GM18505 (cell line): ENCODE results near the gene ARF1.

ENCODE experiments used
- ATAC-seq: cut with Tn5 transposase; IDR thresholded peaks from one replicate; pipeline ENCODE4 v1.9.1; 2021; ENCODE audit not compliant: unreplicated experiment
- POLR2A ChIP-seq: IDR thresholded peaks from 4 replicates; pipeline ENCODE4 v1.6.1; 2011; ENCODE audit warnings: borderline replicate concordance; ENCODE audit not compliant: insufficient read depth, insufficient read length; ENCODE audit errors: extremely low read depth

The ARF1 gene

DNA sequence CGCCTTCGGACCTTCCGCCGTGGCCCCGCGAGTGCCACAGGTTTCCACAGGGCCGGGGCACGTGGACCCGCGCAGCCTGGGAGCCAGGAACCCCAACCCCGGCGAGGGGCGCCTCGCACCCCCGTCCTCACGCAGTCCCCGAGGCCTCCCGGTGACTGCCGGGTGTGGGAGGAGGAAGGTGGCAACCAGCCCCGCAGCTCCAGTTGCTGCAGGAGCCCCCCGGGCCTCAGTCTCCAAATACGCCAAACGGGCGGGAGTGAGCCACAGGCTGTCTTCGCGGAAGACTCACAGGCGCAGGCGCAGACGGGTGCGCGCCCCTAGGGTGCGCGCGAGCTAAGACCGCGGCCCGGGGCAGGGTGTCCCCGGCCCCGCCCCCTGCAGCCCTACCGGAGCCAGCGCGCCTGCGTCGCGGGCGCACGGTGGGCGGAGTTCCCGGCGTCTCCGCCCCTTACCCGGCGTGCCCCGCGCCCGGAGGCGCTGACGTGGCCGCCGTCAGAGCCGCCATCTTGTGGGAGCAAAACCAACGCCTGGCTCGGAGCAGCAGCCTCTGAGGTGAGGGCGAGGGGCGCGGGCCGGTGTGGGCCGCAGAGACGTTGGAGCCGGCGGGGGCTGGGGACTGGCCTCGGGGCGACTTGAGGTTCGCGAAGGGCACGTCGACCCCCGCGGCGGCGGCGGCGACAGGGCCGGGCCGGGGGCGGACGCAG, at the start of gene ARF1:
TSS of gene ARF1 (plus strand) at position 495 of the 704 bp plus-strand sequence. CDS start 14,407 bp downstream, outside the sequence.
- TF ChIP-seq POLR2A: peak; percentile 92
- ATAC-seq: peak; percentile 82

DNA sequence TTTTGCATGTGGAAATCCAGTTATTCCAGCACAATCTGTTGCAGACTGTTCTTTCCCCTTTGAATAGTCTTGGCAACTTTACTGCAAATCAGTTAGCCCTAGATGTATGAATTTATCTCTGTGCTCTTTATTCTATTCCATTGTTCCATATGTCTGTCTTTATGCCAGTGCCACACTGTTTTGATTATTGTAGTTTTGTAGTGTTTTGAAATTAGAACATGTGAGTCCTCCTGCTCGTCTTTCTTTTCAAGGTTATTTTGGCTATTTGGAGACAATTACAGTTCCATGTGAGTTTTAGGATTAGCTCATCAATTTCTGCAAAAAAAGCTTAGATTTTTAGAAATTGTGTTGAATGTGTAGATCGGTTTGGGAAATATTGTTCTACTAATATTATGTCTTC, 49.1 kb upstream of the ARF1 start:
- no peak for ATAC-seq
- no peak for TF ChIP-seq POLR2A

DNA sequence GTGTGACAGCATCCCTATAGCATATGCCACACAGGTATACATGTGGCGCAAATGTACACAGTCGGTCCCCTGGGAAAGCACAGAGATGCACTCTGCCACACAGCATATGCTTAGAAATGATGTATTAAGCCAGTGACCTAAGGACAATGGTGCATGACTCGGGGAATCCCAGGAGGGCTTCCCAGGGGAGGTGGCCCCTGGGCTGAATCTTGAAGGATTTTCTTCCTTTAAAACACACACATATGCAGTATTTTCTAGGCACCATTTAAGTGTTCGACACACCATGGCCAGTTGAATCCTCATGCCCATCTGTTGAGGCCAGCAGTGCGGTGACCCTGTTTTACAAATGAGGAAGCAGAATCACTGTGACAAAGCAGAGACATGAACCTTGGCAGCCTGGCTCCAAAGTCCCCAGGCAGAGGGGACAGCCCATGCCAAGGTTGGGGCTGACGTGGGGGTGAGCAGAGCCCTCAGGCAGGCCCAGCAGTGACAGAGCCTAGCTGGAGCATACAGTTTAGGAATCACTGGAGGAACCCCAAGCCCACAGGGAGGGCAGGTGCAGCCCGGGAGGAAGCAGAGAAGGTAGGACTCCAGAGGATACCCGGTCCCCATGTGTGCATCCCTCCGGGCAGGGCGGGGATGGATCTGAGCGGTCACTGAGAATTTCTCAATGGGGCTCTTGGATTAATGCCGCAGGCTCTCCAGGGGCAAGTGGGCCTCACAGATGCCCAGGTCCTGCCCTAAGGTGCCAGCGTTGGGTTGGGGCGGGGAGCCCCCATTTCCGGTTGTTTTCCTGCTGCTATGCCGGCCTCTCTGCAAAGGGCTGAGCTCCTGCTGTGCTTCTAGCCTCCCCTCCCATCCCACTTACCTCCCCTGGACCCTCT, 47.3 kb upstream of the ARF1 start:
- no peak for TF ChIP-seq POLR2A
- ATAC-seq: no peak

DNA sequence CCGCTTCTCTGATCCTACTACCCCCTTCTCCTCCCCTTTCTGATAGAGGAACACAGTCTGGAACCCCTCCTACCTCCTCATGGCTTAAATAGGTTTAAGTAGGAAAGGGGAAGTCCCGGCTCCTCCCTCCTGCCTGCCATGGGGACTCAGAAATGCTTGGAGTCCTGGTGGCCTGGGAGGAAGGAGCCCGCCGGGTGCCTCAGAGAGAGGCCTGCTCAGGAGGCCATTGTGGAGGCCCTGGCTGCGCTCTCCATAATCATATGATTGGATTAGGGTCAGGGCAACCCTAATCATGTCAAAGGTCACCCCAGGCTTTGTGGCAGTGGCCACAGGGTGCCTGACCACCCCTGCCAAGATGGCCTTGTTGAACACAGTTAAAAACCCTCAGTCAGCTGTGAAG, 46.7 kb upstream of the ARF1 start:
- TF ChIP-seq POLR2A: no peak
- no peak for ATAC-seq

DNA sequence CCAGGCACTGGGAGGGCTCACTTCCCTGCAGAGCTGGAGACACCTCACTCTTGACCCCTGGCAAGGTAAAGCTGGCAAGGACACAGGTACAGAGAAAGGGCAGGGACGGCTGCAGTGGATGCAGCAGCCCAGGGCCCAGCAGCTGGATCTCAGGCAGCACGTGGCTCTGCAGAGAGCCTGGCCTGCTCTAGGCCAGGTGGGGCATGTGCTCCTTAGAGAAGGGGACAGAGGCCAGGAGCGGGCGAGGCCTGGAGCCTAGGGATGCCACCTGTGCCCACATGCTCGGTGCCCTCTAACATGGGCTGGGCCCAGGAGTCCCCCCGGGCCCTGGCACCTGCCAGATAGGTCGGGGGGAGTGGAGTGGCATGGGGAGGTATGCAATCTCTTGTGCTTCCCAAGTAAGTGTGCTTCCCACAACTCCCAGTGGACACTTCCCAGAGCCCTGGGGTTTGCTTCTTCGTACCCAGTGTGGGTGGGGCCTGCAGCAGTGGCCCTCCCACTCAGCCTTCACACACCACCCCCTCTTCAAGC, 45.7 kb upstream of the ARF1 start:
- no peak for ATAC-seq
- no peak for TF ChIP-seq POLR2A

DNA sequence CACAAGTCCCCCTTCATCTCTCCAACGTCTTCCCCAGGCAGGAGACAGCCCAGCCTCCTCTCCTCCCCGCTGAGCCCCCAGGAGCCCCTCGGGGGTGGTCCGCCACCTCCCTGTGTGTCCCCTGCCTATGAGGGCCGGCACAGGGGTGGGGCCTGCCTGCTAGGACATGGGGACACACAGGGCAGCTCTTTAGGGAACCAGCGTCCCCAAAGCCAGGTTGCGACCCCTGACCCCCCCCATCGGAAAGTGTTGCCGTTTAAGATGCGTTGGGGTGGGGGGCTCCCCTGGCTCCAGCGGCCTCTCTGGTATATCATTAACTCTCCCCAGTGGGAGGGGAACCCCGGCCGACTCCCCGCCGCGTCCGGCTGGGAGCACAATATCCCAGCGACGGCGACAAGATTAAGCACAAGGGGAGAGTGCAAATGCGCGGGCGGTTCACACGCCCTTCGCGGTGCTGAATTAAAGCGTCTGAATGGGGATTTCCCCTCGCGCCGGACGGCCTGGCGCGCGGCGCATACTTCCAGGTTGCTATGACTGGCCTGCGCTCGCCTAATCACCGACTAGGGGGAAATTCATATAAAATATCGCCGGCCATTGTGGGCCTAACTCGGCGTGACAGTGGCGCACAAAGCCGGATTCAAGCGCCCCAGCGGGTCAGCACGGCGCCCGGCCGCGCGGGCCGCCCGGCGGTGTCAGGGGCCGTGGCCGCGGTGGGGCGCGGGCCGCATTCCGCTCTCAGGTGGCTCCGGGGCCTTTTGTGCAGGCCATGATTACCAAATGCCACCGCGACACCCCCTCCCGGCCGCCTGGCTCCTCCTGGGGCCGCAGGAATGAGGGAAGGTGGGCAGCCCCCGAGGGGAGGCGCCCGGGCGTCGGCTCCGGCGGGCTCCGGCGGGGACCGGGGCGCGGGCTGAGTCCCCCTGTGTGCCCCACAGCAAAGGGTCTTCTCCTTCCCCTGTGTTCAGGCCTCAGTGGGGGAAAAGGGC, 44.8 kb upstream of the ARF1 start:
- peak; percentile 79 for ATAC-seq
- no peak for TF ChIP-seq POLR2A

DNA sequence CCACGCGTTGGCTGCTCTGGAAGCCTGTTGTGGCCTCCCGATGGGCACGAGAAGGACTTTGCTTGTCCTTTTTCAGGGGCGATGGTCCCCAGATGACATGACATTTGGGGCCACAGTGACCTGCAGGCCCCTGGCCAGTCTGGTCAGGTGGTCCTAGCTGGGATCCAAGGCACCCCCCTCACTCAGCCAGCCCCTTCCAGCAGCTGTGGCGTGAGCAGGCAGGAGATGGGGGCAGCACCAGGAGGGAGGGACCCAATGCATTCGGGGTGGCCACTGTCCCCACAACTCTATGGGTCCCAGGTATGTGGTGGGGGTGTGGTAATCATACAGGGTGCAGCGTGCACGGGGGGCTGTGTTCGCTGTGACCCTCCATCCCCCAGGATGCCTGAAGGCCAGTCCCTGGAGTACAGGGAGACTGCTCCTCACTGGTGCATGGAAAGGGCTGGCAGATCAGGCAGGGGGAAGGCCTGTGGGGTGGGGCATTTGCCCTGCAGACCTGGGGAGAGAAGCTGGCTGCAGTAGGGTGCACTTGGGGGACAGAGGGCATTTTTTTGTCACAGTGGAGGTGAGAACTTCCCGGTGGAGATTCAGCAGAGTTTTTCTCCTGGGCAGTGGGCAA, 44.0 kb upstream of the ARF1 start:
- no peak for TF ChIP-seq POLR2A
- no peak for ATAC-seq

DNA sequence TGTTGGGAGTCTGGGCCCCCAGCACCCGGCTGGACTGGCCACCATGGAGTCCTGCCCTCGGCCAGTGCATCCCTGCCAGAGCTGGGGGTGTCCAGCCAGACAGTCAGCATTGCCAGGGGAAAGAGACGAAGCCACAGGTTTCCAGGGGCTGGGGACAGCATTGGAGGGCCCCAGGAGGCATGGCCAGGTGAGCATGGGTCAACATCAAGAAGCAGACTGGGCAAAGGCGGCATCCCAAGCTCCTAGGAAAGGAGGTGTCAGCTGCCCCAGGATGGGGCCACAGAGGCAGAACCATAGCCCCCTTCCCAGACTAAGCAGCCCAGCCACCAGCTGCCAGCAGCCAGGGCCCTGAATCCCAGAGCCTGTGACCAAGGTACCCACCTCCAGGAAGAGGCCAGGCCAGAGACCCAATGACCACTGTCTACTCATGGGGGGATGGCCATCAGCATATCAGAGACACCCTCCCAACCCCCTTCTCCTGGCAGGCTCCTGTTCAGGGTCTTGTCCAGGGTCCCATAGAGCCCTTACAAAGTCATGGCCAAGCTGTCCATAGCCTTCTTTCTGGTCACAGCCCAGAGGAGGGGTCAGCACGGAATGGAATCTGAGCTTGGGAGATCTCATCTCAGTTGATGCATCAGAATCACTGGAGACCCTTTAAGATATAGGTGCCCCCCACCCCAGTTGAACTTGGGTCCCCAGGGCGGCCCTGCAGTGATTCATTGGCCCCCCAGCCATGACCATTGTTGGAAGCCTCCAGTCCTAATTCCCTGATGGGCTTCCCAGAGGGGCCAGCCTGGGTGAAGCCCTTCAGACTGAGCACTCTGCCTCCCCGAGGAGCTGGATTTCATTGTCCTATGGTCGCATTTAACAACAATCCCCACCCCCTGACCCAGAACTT, 43.3 kb upstream of the ARF1 start:
- no peak for ATAC-seq
- TF ChIP-seq POLR2A: no peak

DNA sequence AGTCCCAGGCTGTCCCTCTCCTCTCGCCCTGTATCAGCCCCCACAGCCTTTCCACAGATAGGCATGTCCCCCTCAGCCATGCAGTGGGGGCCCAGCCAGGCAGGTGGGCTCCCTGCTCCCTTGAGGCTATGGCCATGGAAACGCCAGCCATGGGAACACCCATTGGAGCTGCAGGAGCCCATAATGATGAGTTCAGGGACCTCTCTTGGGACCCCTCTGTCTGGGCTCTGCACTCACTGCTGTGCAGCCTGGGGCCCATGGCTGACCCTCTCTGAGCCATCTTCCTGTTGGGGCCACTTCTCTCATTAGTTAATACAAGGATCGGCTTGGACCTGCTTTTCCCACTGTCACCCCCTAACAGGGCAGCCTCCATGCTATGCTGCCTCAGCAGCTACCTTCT, 42.5 kb upstream of the ARF1 start:
- no peak for ATAC-seq
- no peak for TF ChIP-seq POLR2A

DNA sequence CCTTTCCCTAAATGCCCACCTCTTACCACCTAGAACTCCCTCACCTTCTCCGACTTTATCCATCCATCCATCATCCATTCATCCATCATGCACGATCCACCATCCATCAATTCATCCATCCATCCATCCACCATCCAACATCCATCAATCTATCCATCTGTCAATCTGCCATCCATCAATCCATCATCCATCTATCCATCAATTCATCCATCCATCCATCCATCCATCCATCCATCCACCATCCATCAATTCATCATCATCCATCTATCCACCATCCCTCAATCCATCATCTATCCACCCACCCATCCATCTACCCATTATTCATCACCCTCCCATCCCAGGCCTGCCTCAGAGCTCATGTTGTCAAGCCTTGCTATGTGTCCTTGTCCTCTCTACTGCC, 41.2 kb upstream of the ARF1 start:
- TF ChIP-seq POLR2A: no peak
- ATAC-seq: no peak

DNA sequence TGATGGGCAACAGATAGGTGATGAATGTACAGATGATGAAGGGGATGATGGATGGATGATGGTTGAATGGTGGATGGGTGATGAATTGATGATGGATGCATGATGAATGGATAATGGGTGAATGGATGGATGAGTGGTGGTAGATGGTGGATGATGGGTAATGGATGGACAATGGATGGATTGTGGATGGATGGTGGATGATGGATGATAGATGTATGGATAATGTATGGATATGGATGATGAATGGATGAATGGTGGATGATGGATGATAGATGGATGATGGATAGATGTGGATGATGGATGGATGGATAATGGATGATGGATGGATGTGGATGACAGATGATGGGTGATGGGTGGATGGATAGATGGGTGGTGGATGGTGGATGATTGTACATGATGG, 40.0 kb upstream of the ARF1 start:
- no peak for ATAC-seq
- TF ChIP-seq POLR2A: no peak

DNA sequence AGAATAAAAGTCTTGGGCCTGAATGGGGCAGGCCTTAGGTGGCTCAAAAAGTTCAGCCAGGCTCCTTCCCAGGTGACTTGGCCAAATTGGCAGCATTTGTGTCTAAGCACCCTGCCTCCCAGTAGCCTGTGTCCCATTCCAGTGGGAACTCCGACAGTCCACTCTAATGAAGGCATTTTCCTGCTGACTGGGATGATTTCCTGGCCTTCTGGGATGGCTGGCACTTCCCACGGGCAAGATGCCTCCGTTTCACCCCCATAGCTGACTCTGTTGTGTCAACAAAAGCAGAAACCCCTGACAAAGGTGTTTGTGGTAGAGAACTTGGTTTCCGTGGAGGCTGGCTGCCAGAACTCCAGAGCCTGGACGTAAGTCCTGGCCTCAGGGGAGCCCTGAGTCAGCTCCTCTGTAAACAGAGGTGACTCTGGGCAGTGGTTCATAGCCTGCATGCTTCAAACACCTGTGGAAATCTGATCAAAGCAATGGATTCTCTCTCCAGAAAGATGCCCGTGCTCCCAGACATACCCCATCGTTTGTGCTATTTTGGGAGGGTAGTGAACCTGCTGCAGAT, 39.1 kb upstream of the ARF1 start:
- no peak for TF ChIP-seq POLR2A
- ATAC-seq: no peak

DNA sequence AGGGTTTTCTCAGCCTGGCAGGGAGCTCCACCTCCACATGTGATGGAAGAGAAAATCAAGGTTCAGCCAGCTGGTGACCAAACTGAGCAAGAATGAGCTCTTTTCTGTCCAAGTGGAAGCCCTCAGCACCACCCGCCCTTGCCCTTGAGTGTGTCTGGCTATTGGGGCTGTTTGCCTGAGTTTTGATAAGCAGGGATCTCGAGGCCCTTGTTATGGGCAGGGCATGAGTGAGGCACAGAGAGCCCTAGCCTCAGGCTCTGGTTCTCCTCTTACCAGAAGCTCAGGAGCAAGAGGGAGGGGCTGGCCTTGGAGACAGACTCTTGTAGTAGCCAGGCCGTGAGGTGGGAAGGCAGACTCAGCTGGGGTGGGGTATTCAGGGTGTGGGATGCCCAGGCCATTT, 37.5 kb upstream of the ARF1 start:
- ATAC-seq: no peak
- TF ChIP-seq POLR2A: no peak
